Globus pallidus (tissue), 1 donor: Measurements from ENCODE around the gene EXT2.

Experiments
- DNase-seq: peaks from one replicate; pipeline ENCODE4 v3.0.0-alpha.2; 2015; ENCODE audit warnings: low spot score

Gene EXT2

GRCh38 chr11:44085330-44085729 is 10.1 kb upstream of the EXT2 start:
- DNase-seq = no peak

- DNase-seq = no peak
Observed at GRCh38 chr11:44088377-44088776, 7.1 kb upstream of the EXT2 start.

GRCh38 chr11:44088871-44089270 is 6.6 kb upstream of the EXT2 start:
- no peak for DNase-seq

- no peak for DNase-seq
Observed at GRCh38 chr11:44090539-44090938, 4.9 kb upstream of the EXT2 start.

- DNase-seq = peak; percentile 85
Observed at GRCh38 chr11:44094260-44094868, 1.1 kb upstream of the EXT2 start.

GRCh38 chr11:44096360-44097185 is 1.1 kb downstream of the EXT2 start:
- no peak for DNase-seq

GRCh38 chr11:44097821-44098220 is 2.3 kb downstream of the EXT2 start:
- no peak for DNase-seq

- DNase-seq = no peak
Observed at GRCh38 chr11:44101098-44101497, 5.6 kb downstream of the EXT2 start.

GRCh38 chr11:44104481-44105294 is 9.2 kb downstream of the EXT2 start:
- DNase-seq = no peak

- no peak for DNase-seq
Observed at GRCh38 chr11:44108260-44108659, 12.8 kb downstream of the EXT2 start.

- no peak for DNase-seq
Observed at GRCh38 chr11:44110231-44110679, 14.8 kb downstream of the EXT2 start.

- DNase-seq = no peak
Observed at GRCh38 chr11:44112091-44112821, 16.8 kb downstream of the EXT2 start.

- DNase-seq = no peak
Observed at GRCh38 chr11:44113018-44113417, 17.5 kb downstream of the EXT2 start.

GRCh38 chr11:44113572-44113971 is 18.1 kb downstream of the EXT2 start:
- no peak for DNase-seq

GRCh38 chr11:44116234-44116830 is 20.9 kb downstream of the EXT2 start:
- DNase-seq = no peak

GRCh38 chr11:44120169-44120568 is 24.7 kb downstream of the EXT2 start:
- DNase-seq = no peak

- no peak for DNase-seq
Observed at GRCh38 chr11:44125598-44125997, 30.1 kb downstream of the EXT2 start.

GRCh38 chr11:44126304-44126703 is 30.8 kb downstream of the EXT2 start:
- no peak for DNase-seq

GRCh38 chr11:44127130-44127529 is 31.7 kb downstream of the EXT2 start:
- DNase-seq = no peak

- no peak for DNase-seq
Observed at GRCh38 chr11:44128729-44129128, 33.3 kb downstream of the EXT2 start.

- no peak for DNase-seq
Observed at GRCh38 chr11:44130751-44131150, 35.3 kb downstream of the EXT2 start.
